ENCODE results near the gene RNF148. TPM values are rescaled to one million over a fixed set of nuclear protein-coding genes. Genes with fewer than 3 reads are reported as not detected.

The RNF148 gene
- total and polyA plus RNA-seq, 2 of the 8 experiments (the other 6 are each of a cell fraction or from before 2014, with no cell fraction given) = 0.27 to 0.45 TPM

Small RNA genes lying within 50 kb of the gene (small RNA-seq; reads per million reads assigned to genes)
- gene AC006463.1 (ENCODE audit: insufficient read depth) = not detected

Other genes with a start within 250 kb of the RNF148 start
- 0.39 TPM in 1 of 2 replicates, not detected in the other for gene RNF133, start 3.8 kb downstream of the RNF148 start, total RNA-seq (2021; fragmentation: NEBNext Ultra II Directional; extraction: Animal tissue kit (Norgen Biotek cat#: 25700))
- 0.09 TPM in 1 of 2 replicates, not detected in the other for gene RNF133, start 3.8 kb downstream of the RNF148 start, polyA plus RNA-seq (2011; rRNA removed)
- 19.7 and 22.3 TPM in 2 replicates for gene CADPS2, start 183.5 kb upstream of the RNF148 start, total RNA-seq (2021; fragmentation: NEBNext Ultra II Directional; extraction: Animal tissue kit (Norgen Biotek cat#: 25700))
- 4.4 and 8.9 TPM in 2 replicates for gene CADPS2, start 183.5 kb upstream of the RNF148 start, polyA plus RNA-seq (2011; rRNA removed)

Measured in H1 (cell line).